GM12801 (cell line): Measurements from ENCODE around the gene INSR.

Experiments
- CTCF ChIP-seq: IDR thresholded peaks from one replicate; pipeline ENCODE4 v1.5.1; 2011; ENCODE audit warnings: control low read depth; ENCODE audit not compliant: insufficient read length; ENCODE audit errors: extremely low read depth

INSR gene

GRCh38 chr19:7149956-7150705 is 144.1 kb downstream of the INSR start:
- no peak for TF ChIP-seq CTCF

GRCh38 chr19:7145494-7145893 is 148.7 kb downstream of the INSR start:
- no peak for TF ChIP-seq CTCF

- no peak for TF ChIP-seq CTCF
These were observed 151.4 kb downstream of the INSR start for GRCh38 chr19:7142771-7143170.

- no peak for TF ChIP-seq CTCF
These were observed 154.1 kb downstream of the INSR start for GRCh38 chr19:7140137-7140536.

GRCh38 chr19:7139095-7139494 is 155.1 kb downstream of the INSR start:
- no peak for TF ChIP-seq CTCF

GRCh38 chr19:7138402-7138801 is 155.8 kb downstream of the INSR start:
- TF ChIP-seq CTCF, result no peak

- TF ChIP-seq CTCF, result no peak
These were observed 157.1 kb downstream of the INSR start for GRCh38 chr19:7137120-7137519.
